ENCODE results near the gene BMPR1B.

Gene BMPR1B

DNA sequence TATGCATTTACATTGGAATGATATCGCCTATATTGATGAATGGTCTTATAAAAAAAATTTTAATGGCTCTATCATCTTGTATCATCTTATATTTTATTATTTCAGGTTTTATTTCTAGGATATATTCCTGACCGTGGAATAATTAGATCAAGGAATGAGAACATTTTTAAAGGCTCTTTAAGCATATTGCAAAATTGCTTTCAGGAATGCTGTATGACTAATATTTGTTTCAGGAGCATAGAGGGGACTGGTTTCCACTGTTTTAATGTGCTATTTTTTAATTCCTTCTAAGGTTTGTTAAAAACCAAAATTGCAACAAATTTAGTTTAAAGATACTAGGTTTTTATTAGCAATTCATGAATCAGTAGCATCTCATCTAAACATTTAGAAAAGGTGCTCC lies 120.2 kb downstream of the BMPR1B start:
- peak; percentile 57 for DNase-seq (ENCODE audit: low read depth)

GRCh38 chr4:94880956-94881355 lies 123.2 kb downstream of the BMPR1B start:
- DNase-seq (ENCODE audit: low read depth) = no peak
- TF ChIP-seq CTCF (IDR thresholded peaks at IDR 0.05; ENCODE audit: insufficient read depth, low read depth, low read length, missing control alignments) = no peak

More for the DNA sequence above, 120.2 kb downstream of the BMPR1B start:
- H3K4me3 ChIP-seq (ENCODE audit: low read length) = no peak overlapping the region
- TF ChIP-seq CTCF (IDR thresholded peaks at IDR 0.05; ENCODE audit: insufficient read depth, low read depth, low read length, missing control alignments) = no peak

DNA sequence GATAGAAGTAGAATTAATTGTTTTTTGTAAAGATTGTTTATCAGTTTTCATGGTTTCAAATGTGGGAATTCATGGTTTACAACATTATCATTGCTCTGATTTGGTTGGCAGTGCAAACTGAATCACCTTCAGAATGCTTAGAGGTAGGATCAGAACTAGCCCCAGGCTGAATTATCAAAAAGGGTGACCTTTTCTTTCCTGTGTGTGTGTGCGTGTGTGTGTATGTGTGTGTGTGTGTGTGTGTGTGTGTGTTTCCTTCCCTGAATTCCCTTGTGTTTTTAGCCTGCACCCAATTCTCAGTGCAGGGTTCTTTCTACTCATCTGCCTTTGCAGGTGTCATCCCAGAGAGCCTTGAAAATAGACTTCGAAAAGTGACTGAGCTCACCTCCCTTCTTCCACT lies 125.0 kb downstream of the BMPR1B start:
- no peak overlapping the region for H3K4me3 ChIP-seq (ENCODE audit: low read length)
- TF ChIP-seq CTCF (IDR thresholded peaks at IDR 0.05; ENCODE audit: insufficient read depth, low read depth, low read length, missing control alignments) = no peak
- DNase-seq (ENCODE audit: low read depth) = peak; percentile 42

More at GRCh38 chr4:94880956-94881355, 123.2 kb downstream of the BMPR1B start:
- H3K4me3 ChIP-seq (ENCODE audit: low read length) = no peak overlapping the region

DNA sequence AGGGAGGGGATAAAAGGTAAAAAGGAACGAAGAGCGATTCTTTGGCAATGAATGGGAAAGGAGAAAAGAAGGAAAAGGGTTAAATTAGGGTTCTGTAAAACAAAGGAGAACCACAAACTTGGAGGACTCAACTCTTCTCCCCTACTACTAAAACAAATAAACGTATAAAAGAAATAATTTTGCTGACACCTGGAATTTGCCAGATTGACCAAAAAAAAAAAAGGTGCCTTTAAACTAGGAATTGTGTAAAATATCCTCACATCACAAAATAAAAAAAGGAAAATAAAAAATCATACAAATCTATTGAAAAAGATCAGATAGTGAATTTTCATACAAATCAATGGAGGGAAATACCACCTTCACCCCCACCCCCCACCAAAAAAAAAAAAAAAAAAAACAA lies 129.3 kb downstream of the BMPR1B start:
- TF ChIP-seq CTCF (IDR thresholded peaks at IDR 0.05; ENCODE audit: insufficient read depth, low read depth, low read length, missing control alignments) = no peak

GRCh38 chr4:94889523-94889922 lies 131.8 kb downstream of the BMPR1B start:
- TF ChIP-seq CTCF (IDR thresholded peaks at IDR 0.05; ENCODE audit: insufficient read depth, low read depth, low read length, missing control alignments) = no peak
- no peak for DNase-seq (ENCODE audit: low read depth)
- no peak overlapping the region for H3K4me3 ChIP-seq (ENCODE audit: low read length)

More for the DNA sequence above, 129.3 kb downstream of the BMPR1B start:
- no peak for DNase-seq (ENCODE audit: low read depth)
- no peak overlapping the region for H3K4me3 ChIP-seq (ENCODE audit: low read length)

DNA sequence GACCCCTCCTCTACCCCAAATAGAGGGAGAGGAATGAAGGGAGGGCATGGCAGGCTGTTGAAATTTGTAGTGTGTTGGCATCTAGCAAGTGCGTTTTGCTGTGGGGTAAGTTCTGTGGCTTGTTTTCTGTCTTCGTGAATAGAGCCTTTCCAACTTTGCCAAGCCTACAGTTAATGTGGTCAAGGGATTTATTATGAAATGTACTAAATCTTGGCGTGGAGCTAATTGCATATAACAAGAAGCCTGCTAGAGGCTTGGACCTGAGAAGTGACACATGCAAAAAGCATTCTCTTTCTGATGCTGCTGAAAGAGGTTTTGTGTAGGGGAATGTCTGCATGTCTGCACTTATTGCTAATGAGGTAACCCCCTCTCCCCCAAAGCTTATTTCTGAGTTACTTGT lies 132.2 kb downstream of the BMPR1B start:
- TF ChIP-seq CTCF (IDR thresholded peaks at IDR 0.05; ENCODE audit: insufficient read depth, low read depth, low read length, missing control alignments) = no peak
- no peak overlapping the region for H3K4me3 ChIP-seq (ENCODE audit: low read length)
- DNase-seq (ENCODE audit: low read depth) = peak; percentile 64

- no peak for TF ChIP-seq CTCF (IDR thresholded peaks at IDR 0.05; ENCODE audit: insufficient read depth, low read depth, low read length, missing control alignments)
- no peak for DNase-seq (ENCODE audit: low read depth)
- no peak overlapping the region for H3K4me3 ChIP-seq (ENCODE audit: low read length)
These were observed 132.8 kb downstream of the BMPR1B start for GRCh38 chr4:94890579-94890978.
